Astrocyte (in vitro differentiated cells and primary cell): ENCODE data around the gene LDB3.

Experiments used
- EZH2 ChIP-seq: IDR thresholded peaks from 2 replicates; pipeline ENCODE4 v1.6.1; 2012; ENCODE audit warnings: mild to moderate bottlenecking, low read length, inconsistent platforms; ENCODE audit not compliant: insufficient read depth
- TF ChIP-seq, protein P1 (sequence below): IDR thresholded peaks from 2 replicates; pipeline ENCODE4 v1.5.1; 2011; ENCODE audit warnings: low read depth, mild to moderate bottlenecking, inconsistent platforms, low read length, moderate library complexity; ENCODE audit not compliant: insufficient read depth

GRCh38 chr10:86658751-86659150 lies 9.6 kb upstream of the LDB3 start:
- TF ChIP-seq, protein P1, sequence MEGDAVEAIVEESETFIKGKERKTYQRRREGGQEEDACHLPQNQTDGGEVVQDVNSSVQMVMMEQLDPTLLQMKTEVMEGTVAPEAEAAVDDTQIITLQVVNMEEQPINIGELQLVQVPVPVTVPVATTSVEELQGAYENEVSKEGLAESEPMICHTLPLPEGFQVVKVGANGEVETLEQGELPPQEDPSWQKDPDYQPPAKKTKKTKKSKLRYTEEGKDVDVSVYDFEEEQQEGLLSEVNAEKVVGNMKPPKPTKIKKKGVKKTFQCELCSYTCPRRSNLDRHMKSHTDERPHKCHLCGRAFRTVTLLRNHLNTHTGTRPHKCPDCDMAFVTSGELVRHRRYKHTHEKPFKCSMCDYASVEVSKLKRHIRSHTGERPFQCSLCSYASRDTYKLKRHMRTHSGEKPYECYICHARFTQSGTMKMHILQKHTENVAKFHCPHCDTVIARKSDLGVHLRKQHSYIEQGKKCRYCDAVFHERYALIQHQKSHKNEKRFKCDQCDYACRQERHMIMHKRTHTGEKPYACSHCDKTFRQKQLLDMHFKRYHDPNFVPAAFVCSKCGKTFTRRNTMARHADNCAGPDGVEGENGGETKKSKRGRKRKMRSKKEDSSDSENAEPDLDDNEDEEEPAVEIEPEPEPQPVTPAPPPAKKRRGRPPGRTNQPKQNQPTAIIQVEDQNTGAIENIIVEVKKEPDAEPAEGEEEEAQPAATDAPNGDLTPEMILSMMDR: no peak
- TF ChIP-seq EZH2: no peak
